Measurements from ENCODE around the gene MRPL17.

The MRPL17 gene

DNA sequence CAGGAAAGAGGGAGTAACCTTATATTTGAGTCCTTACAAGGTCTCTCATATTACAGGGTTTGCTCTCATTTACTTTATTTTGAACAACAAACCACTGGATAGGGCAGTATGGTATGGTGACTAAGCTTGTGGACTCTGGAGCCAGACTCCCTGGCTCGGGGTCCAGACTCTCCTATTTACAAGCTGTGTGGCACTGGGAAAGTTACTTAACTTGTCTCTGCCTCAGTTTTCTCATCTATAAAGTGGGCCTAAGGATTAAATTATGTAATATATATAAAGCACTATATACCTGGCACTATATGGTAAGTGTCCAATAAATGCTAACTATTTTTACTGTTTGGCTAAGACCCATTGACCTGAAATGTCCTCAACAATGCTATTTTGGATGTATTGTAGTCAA lies 25.8 kb downstream of the MRPL17 start:
- no peak overlapping the region for H3K27ac ChIP-seq (replicated peaks; ENCODE audit: low read length)

DNA sequence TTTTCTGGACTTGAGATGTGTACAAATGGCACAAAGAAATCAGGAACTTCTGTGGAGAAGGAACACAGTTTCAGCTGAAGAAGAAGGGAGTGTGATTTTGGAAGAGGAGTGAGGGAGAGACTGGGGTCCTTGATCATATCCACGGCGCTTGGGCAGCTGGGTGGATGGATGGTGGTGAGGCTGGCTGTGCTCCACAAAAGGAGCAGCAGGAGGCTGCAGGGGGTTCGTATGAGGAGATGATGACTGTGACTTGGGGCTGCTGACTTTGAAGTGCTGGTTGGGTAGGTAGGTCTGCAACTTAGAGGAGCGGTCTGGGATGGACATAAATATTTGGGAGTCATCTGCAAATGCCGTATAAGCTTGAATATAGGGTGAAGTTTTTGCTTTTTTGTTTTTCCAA lies 26.2 kb downstream of the MRPL17 start:
- H2BK5ac ChIP-seq (ENCODE audit: low read length), result no peak overlapping the region
- no peak overlapping the region for H2BK12ac ChIP-seq (ENCODE audit: low read length)
- peaks cover 0 to 27% (median 3%) of the 10 kb centered on the region in 3 experiments for H3K27me3 ChIP-seq (ENCODE audit: control insufficient read depth in 3 of 3, insufficient read depth in 3 of 3, low read depth in 1 of 3, low read length in 3 of 3)
- no peak overlapping the region for H3K14ac ChIP-seq (ENCODE audit: low read length)
- H2AFZ ChIP-seq (ENCODE audit: low read length), result peak overlapping the region; percentile 91
- H3K4me2 ChIP-seq (ENCODE audit: insufficient read depth, low read length, poor library complexity, severe bottlenecking), result no peak overlapping the region
- H4K8ac ChIP-seq (ENCODE audit: low read depth, low read length), result no peak overlapping the region
- no peak overlapping the region for H3K9ac ChIP-seq (ENCODE audit: low read depth, low read length, poor library complexity)
- H3K23ac ChIP-seq (ENCODE audit: low read depth, low read length, poor library complexity), result no peak overlapping the region
- DNase-seq (ENCODE audit: low spot score), result no peak
- no peaks in the 10 kb centered on the region for H3K9me3 ChIP-seq (replicated peaks in 1 of 2; ENCODE audit: control insufficient read depth in 2 of 2, insufficient read depth in 1 of 2, low read depth in 1 of 2, low read length in 2 of 2)
- H3K36me3 ChIP-seq (replicated peaks in 1 of 2; ENCODE audit: control insufficient read depth in 2 of 2, insufficient read depth in 2 of 2, low read length in 2 of 2), result peaks cover 0 to 23% of the 10 kb centered on the region in 2 donors
- H3K27ac ChIP-seq (replicated peaks; ENCODE audit: low read length), result no peak overlapping the region
- H4K91ac ChIP-seq (ENCODE audit: low read depth, low read length, poor library complexity), result no peak overlapping the region
- H2BK120ac ChIP-seq (ENCODE audit: low read depth, low read length), result no peak overlapping the region
- no peaks in the 10 kb centered on the region for H3K79me1 ChIP-seq (ENCODE audit: low read depth, low read length)
- WGBS, 2 donors (ENCODE audit: extremely low coverage in 2 of 2, insufficient read length in 2 of 2, insufficient replicate concordance in 1 of 2), result no CpG with 5 or more reads among the region's 5 CpGs
- H3K4ac ChIP-seq (ENCODE audit: low read length), result no peak overlapping the region
- H3K4me3 ChIP-seq (ENCODE audit: low read length in 2 of 2), result no peak overlapping the region
- H3K18ac ChIP-seq (ENCODE audit: low read length), result peak overlapping the region; percentile 29
- H2BK15ac ChIP-seq (ENCODE audit: low read length), result no peak overlapping the region
- H3K4me1 ChIP-seq (ENCODE audit: control insufficient read depth in 2 of 2, insufficient read depth in 1 of 2, low read depth in 1 of 2, low read length in 2 of 2), result peaks cover 8 to 19% of the 10 kb centered on the region in 2 donors
- H2AK5ac ChIP-seq (ENCODE audit: low read depth, low read length), result no peak overlapping the region

More for the DNA sequence above, 25.8 kb downstream of the MRPL17 start:
- peaks cover 8 to 19% of the 10 kb centered on the region in 2 donors for H3K4me1 ChIP-seq (ENCODE audit: control insufficient read depth in 2 of 2, insufficient read depth in 1 of 2, low read depth in 1 of 2, low read length in 2 of 2)
- H3K9me3 ChIP-seq (replicated peaks in 1 of 2; ENCODE audit: control insufficient read depth in 2 of 2, insufficient read depth in 1 of 2, low read depth in 1 of 2, low read length in 2 of 2), result no peaks in the 10 kb centered on the region
- H2BK12ac ChIP-seq (ENCODE audit: low read length), result no peak overlapping the region
- peaks cover 0 to 19% of the 10 kb centered on the region in 2 donors for H3K36me3 ChIP-seq (replicated peaks in 1 of 2; ENCODE audit: control insufficient read depth in 2 of 2, insufficient read depth in 2 of 2, low read length in 2 of 2)
- H2AK5ac ChIP-seq (ENCODE audit: low read depth, low read length), result no peak overlapping the region
- peaks cover 0 to 27% (median 3%) of the 10 kb centered on the region in 3 experiments for H3K27me3 ChIP-seq (ENCODE audit: control insufficient read depth in 3 of 3, insufficient read depth in 3 of 3, low read depth in 1 of 3, low read length in 3 of 3)
- H2AFZ ChIP-seq (ENCODE audit: low read length), result no peak overlapping the region
- no peak overlapping the region for H3K4me3 ChIP-seq (ENCODE audit: low read length in 2 of 2)
- no CpG with 5 or more reads among the region's 1 CpG for WGBS, 2 donors (ENCODE audit: extremely low coverage in 2 of 2, insufficient read length in 2 of 2, insufficient replicate concordance in 1 of 2)
- no peak overlapping the region for H3K4ac ChIP-seq (ENCODE audit: low read length)
- no peak overlapping the region for H3K23ac ChIP-seq (ENCODE audit: low read depth, low read length, poor library complexity)
- H3K14ac ChIP-seq (ENCODE audit: low read length), result no peak overlapping the region
- no peak overlapping the region for H4K8ac ChIP-seq (ENCODE audit: low read depth, low read length)
- no peak overlapping the region for H3K4me2 ChIP-seq (ENCODE audit: insufficient read depth, low read length, poor library complexity, severe bottlenecking)
- no peaks in the 10 kb centered on the region for H3K79me1 ChIP-seq (ENCODE audit: low read depth, low read length)
- DNase-seq (ENCODE audit: low spot score), result no peak
- no peak overlapping the region for H4K91ac ChIP-seq (ENCODE audit: low read depth, low read length, poor library complexity)
- no peak overlapping the region for H3K18ac ChIP-seq (ENCODE audit: low read length)
- no peak overlapping the region for H2BK5ac ChIP-seq (ENCODE audit: low read length)
- H3K9ac ChIP-seq (ENCODE audit: low read depth, low read length, poor library complexity), result no peak overlapping the region
- no peak overlapping the region for H2BK120ac ChIP-seq (ENCODE audit: low read depth, low read length)
- H2BK15ac ChIP-seq (ENCODE audit: low read length), result no peak overlapping the region

DNA sequence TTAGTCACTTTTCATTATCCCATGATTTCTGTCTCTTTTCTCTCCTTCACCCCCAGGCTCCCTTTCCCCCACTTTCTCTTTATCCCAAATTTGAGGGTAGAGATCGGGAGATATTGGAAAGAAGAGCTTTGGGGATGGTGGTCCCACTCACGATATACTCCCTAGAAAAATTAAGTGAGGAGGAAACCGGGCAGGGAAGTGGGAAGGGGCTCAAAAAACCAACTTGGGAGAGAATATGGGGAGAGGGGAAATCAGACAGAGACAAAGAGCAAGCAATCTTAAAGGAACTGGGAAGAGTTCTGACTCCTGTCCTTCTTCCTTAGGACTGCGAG lies 26.6 kb downstream of the MRPL17 start:
- Histone ChIP-seq H3K23ac (ENCODE audit: low read depth, low read length, poor library complexity) (no peak overlapping the region), H2AK5ac (ENCODE audit: low read depth, low read length) (no peak overlapping the region), H4K91ac (ENCODE audit: low read depth, low read length, poor library complexity) (no peak overlapping the region), H3K14ac (ENCODE audit: low read length) (no peak overlapping the region), H3K36me3 (replicated peaks in 1 of 2; ENCODE audit: control insufficient read depth in 2 of 2, insufficient read depth in 2 of 2, low read length in 2 of 2) (peaks cover 0 to 27% of the 10 kb centered on the region in 2 donors), H2BK5ac (ENCODE audit: low read length) (no peak overlapping the region), H4K8ac (ENCODE audit: low read depth, low read length) (no peak overlapping the region), H3K4me2 (ENCODE audit: insufficient read depth, low read length, poor library complexity, severe bottlenecking) (peak overlapping the region; percentile 65), H3K9me3 (replicated peaks in 1 of 2; ENCODE audit: control insufficient read depth in 2 of 2, insufficient read depth in 1 of 2, low read depth in 1 of 2, low read length in 2 of 2) (no peaks in the 10 kb centered on the region), H3K4ac (ENCODE audit: low read length) (no peak overlapping the region), H3K4me3 (ENCODE audit: low read length in 2 of 2) (peak overlapping the region in 1 of 2 donors; percentile 68), H3K4me1 (ENCODE audit: control insufficient read depth in 2 of 2, insufficient read depth in 1 of 2, low read depth in 1 of 2, low read length in 2 of 2) (peaks cover 8 to 19% of the 10 kb centered on the region in 2 donors), H3K9ac (ENCODE audit: low read depth, low read length, poor library complexity) (no peak overlapping the region), H3K79me1 (ENCODE audit: low read depth, low read length) (no peaks in the 10 kb centered on the region), H2BK120ac (ENCODE audit: low read depth, low read length) (no peak overlapping the region), H3K27ac (replicated peaks; ENCODE audit: low read length) (no peak overlapping the region), H2BK12ac (ENCODE audit: low read length) (no peak overlapping the region), H3K18ac (ENCODE audit: low read length) (no peak overlapping the region), H2AFZ (ENCODE audit: low read length) (peak overlapping the region; percentile 91), H2BK15ac (ENCODE audit: low read length) (no peak overlapping the region), H3K27me3 (ENCODE audit: control insufficient read depth in 3 of 3, insufficient read depth in 3 of 3, low read depth in 1 of 3, low read length in 3 of 3) (peaks cover 0 to 27% (median 3%) of the 10 kb centered on the region in 3 experiments)
- no CpG with 5 or more reads among the region's 4 CpGs for WGBS, 2 donors (ENCODE audit: extremely low coverage in 2 of 2, insufficient read length in 2 of 2, insufficient replicate concordance in 1 of 2)
- no peak for DNase-seq (ENCODE audit: low spot score)

DNA sequence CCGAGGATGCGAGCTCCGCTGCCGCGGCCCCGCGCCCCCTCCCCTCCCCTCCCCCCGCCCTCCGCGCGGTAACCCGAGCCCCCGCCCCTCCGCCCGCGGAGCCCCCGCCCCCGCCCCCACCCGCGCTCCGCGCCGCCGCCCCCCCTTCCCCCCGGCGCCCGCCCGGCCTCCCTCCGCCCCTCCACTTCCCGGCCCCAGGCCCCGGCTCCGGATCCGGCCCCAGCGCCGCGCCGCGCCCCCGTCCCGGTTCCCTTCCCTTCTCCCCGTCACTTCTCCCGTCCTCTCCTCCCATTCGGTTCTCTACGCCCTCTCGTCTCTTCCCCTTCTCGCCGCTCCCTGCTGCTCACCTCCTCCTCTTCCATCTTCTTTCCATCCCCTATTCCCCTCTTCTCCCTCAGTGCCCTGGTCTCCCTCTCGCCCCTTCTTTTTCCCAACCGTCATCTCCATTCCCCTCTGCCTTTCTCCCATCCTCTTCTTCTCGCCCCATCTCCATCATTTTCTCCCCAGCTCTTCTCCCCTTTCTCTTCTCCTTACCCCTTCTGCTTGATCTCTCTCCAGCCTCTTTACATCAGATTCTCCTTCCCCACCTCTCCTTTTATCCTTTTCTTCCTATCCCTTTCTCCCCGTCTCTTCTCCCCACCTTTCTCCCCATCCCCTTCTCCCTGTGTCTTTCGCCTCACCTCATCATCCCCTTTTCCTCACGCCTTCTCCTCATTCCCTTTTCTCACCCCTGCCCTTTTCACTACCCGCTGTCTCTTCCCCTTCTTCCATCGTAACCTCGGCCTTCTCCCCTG lies 27.2 kb downstream of the MRPL17 start, which contains the start of gene DCHS1:
DCHS1 (minus strand) TSS at position 20 of the 794 bp plus-strand sequence. CDS start 14,196 bp downstream, outside the sequence.
- Histone ChIP-seq H3K4ac (ENCODE audit: low read length) (no peak within 1 kb of the TSS), H2AFZ (ENCODE audit: low read length) (peak within 1 kb of the TSS; percentile 91), H3K4me1 (ENCODE audit: control insufficient read depth in 2 of 2, insufficient read depth in 1 of 2, low read depth in 1 of 2, low read length in 2 of 2) (peaks cover 8 to 19% of the 10 kb centered on the region in 2 donors), H2BK15ac (ENCODE audit: low read length) (no peak within 1 kb of the TSS), H3K4me3 (ENCODE audit: low read length in 2 of 2) (peak within 1 kb of the TSS; percentile 88 to 91), H2AK5ac (ENCODE audit: low read depth, low read length) (peak within 1 kb of the TSS; percentile 31), H3K27ac (replicated peaks; ENCODE audit: low read length) (no peak within 1 kb of the TSS), H3K36me3 (replicated peaks in 1 of 2; ENCODE audit: control insufficient read depth in 2 of 2, insufficient read depth in 2 of 2, low read length in 2 of 2) (peaks cover 0 to 31% of the 10 kb centered on the region in 2 donors), H3K18ac (ENCODE audit: low read length) (peak within 1 kb of the TSS; percentile 81), H4K91ac (ENCODE audit: low read depth, low read length, poor library complexity) (no peak within 1 kb of the TSS), H3K79me1 (ENCODE audit: low read depth, low read length) (no peaks in the 10 kb centered on the region), H3K27me3 (ENCODE audit: control insufficient read depth in 3 of 3, insufficient read depth in 3 of 3, low read depth in 1 of 3, low read length in 3 of 3) (peaks cover 0 to 27% (median 3%) of the 10 kb centered on the region in 3 experiments), H2BK5ac (ENCODE audit: low read length) (no peak within 1 kb of the TSS), H3K23ac (ENCODE audit: low read depth, low read length, poor library complexity) (no peak within 1 kb of the TSS), H2BK120ac (ENCODE audit: low read depth, low read length) (no peak within 1 kb of the TSS), H4K8ac (ENCODE audit: low read depth, low read length) (no peak within 1 kb of the TSS), H3K4me2 (ENCODE audit: insufficient read depth, low read length, poor library complexity, severe bottlenecking) (peak within 1 kb of the TSS; percentile 65), H3K9ac (ENCODE audit: low read depth, low read length, poor library complexity) (peak within 1 kb of the TSS; percentile 87), H2BK12ac (ENCODE audit: low read length) (no peak within 1 kb of the TSS), H3K9me3 (replicated peaks in 1 of 2; ENCODE audit: control insufficient read depth in 2 of 2, insufficient read depth in 1 of 2, low read depth in 1 of 2, low read length in 2 of 2) (no peaks in the 10 kb centered on the region), H3K14ac (ENCODE audit: low read length) (no peak within 1 kb of the TSS)
- no peak for DNase-seq (ENCODE audit: low spot score)
- WGBS, 2 donors (ENCODE audit: extremely low coverage in 2 of 2, insufficient read length in 2 of 2, insufficient replicate concordance in 1 of 2), result no CpG with 5 or more reads among the region's 56 CpGs

Measured in neuronal stem cell (in vitro differentiated cells).